ENCODE measurements around the gene RNASEL. TPM values are rescaled to one million over a fixed set of nuclear protein-coding genes. Genes with fewer than 3 reads are reported as not detected.

RNASEL gene
- total and polyA plus RNA-seq, 2 donors (not counting 3 experiments of a cell fraction or from before 2014, with no cell fraction given) = 0.59 to 1.9 TPM

DNA sequence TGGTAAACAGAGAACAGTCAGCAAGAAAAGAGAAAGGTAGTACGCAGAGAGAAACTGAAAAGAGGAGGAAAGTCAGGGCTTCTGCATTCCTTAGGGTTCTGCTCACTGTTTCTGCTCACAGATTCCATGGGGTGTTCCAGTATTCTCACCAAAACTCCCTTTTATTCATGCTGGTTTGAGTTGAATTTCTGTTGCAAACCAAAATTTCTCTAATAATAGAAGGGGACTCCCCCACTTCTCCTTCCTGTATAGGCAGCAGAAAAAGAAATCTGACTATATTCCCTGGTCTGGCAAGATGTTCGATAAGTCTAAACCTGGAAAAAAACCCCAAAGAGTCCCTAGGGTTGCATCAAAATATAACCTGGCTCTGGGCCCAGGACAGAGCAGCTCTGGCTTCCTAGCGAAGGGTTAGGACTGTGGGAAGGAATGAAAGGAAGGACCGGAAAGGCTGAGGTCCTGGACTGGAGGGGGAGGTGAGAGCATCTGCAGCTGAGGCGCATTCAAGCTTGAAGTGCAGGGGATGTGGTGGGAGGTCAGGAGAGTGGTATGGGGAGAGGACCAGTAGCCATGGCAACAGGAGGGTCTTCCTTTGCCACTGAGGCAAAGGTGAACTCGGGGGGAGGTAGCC lies 34.0 kb upstream of the RNASEL start:
- TF ChIP-seq MYC (IDR thresholded peaks at IDR 0.05; ENCODE audit: low read depth, low read length) = no peak
- TF ChIP-seq, protein P1, sequence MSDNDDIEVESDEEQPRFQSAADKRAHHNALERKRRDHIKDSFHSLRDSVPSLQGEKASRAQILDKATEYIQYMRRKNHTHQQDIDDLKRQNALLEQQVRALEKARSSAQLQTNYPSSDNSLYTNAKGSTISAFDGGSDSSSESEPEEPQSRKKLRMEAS (IDR thresholded peaks at IDR 0.05; ENCODE audit: insufficient read depth, insufficient read length) = no peak
- TF ChIP-seq POLR2A (IDR thresholded peaks at IDR 0.05; ENCODE audit: low read depth, low read length) = no peak
- TF ChIP-seq JUN (IDR thresholded peaks at IDR 0.05; ENCODE audit: borderline replicate concordance, insufficient read depth, insufficient read length, low read depth) = no peak
- TF ChIP-seq, protein P2, sequence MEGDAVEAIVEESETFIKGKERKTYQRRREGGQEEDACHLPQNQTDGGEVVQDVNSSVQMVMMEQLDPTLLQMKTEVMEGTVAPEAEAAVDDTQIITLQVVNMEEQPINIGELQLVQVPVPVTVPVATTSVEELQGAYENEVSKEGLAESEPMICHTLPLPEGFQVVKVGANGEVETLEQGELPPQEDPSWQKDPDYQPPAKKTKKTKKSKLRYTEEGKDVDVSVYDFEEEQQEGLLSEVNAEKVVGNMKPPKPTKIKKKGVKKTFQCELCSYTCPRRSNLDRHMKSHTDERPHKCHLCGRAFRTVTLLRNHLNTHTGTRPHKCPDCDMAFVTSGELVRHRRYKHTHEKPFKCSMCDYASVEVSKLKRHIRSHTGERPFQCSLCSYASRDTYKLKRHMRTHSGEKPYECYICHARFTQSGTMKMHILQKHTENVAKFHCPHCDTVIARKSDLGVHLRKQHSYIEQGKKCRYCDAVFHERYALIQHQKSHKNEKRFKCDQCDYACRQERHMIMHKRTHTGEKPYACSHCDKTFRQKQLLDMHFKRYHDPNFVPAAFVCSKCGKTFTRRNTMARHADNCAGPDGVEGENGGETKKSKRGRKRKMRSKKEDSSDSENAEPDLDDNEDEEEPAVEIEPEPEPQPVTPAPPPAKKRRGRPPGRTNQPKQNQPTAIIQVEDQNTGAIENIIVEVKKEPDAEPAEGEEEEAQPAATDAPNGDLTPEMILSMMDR (IDR thresholded peaks at IDR 0.05; ENCODE audit: extremely low read depth in 1 of 2, insufficient read depth in 1 of 2, low read depth in 1 of 2, low read length in 2 of 2) = no peak
- no peak for TF ChIP-seq GATA2 (IDR thresholded peaks at IDR 0.05; ENCODE audit: insufficient read depth, insufficient read length, low read depth, low read length)
- no peak for TF ChIP-seq FOS (IDR thresholded peaks at IDR 0.05; ENCODE audit: borderline replicate concordance, insufficient read depth, low read length)
- H3K27ac ChIP-seq (ENCODE audit: insufficient read depth, low read depth, low read length) = no peak overlapping the region
- H2AFZ ChIP-seq (ENCODE audit: low read depth, low read length) = no peak overlapping the region
- peaks cover 9 to 17% of the 10 kb centered on the region in 2 experiments for H3K27me3 ChIP-seq (ENCODE audit: control insufficient read depth in 2 of 2, insufficient read depth in 2 of 2, low read length in 2 of 2)
- intact Hi-C loops (cut with micrococcal nuclease) = no loop called here
- CTCF ChIA-PET = no interaction called here
- H3K36me3 ChIP-seq (ENCODE audit: control insufficient read depth in 2 of 2, extremely low read depth in 1 of 2, insufficient read depth in 2 of 2, low read length in 2 of 2) = no peaks in the 10 kb centered on the region
- DNase-seq (ENCODE audit: low read depth, low spot score) (no peak), FAIRE-seq (no peak)
- POLR2A ChIA-PET = no interaction called here
- no peak overlapping the region for H3K4me2 ChIP-seq (ENCODE audit: insufficient read depth, low read length)
- no peaks in the 10 kb centered on the region for H3K4me1 ChIP-seq (ENCODE audit: control insufficient read depth, extremely low read depth, insufficient read depth, low read length)
- no TSS peak for BruUV-seq (replicated peaks)
- H3K9ac ChIP-seq (replicated peaks; ENCODE audit: extremely low read depth, insufficient read depth, low read length) = no peak overlapping the region
- H3K79me2 ChIP-seq (ENCODE audit: control insufficient read depth, insufficient read depth, low read length) = no peaks in the 10 kb centered on the region
- no peak overlapping the region for H3K4me3 ChIP-seq (replicated peaks in 1 of 3; ENCODE audit: insufficient read depth in 1 of 3, low read depth in 1 of 3, low read length in 3 of 3)
- dilution Hi-C loops (cut with MboI; ENCODE audit: extremely low pct_ligation_motif_present, low sequenced_read_pairs) = no loop called here
- H3K9me1 ChIP-seq (replicated peaks; ENCODE audit: control insufficient read depth, extremely low read depth, insufficient read depth, low read length) = no peaks in the 10 kb centered on the region
- H3K9me3 ChIP-seq (replicated peaks; ENCODE audit: control insufficient read depth, insufficient read depth, low read length) = no peaks in the 10 kb centered on the region
- H4K20me1 ChIP-seq (replicated peaks; ENCODE audit: control insufficient read depth, extremely low read depth, insufficient read depth, low read length) = no peaks in the 10 kb centered on the region
